GM12865 (cell line): ENCODE results near the gene MEOX1.

Source experiments
- DNase-seq: peaks from one replicate; pipeline ENCODE4 v3.0.0; 2010; ENCODE audit warnings: low read depth
- H3K4me3 ChIP-seq: 2 replicates; pipeline ENCODE4 v1.5.1; 2011; ENCODE audit warnings: mild to moderate bottlenecking, low read depth, low read length, control low read depth
- CTCF ChIP-seq: IDR thresholded peaks from 2 replicates; pipeline ENCODE4 v1.5.1; 2011; ENCODE audit warnings: low read length, control low read depth, low read depth, inconsistent platforms; ENCODE audit not compliant: insufficient read depth; ENCODE audit errors: missing control alignments

Gene MEOX1

GRCh38 chr17:43598357-43599045 lies 63.2 kb downstream of the MEOX1 start:
- TF ChIP-seq CTCF: no peak
- DNase-seq: no peak
- no peak overlapping the region for H3K4me3 ChIP-seq

- DNase-seq: no peak
- no peak overlapping the region for H3K4me3 ChIP-seq
- no peak for TF ChIP-seq CTCF
Observed at GRCh38 chr17:43597624-43598356, 63.9 kb downstream of the MEOX1 start.

GRCh38 chr17:43595466-43595865 lies 66.3 kb downstream of the MEOX1 start:
- no peak overlapping the region for H3K4me3 ChIP-seq
- TF ChIP-seq CTCF: no peak
- DNase-seq: no peak

GRCh38 chr17:43591779-43592562 lies 69.8 kb downstream of the MEOX1 start:
- no peak for TF ChIP-seq CTCF
- H3K4me3 ChIP-seq: no peak overlapping the region
- DNase-seq: peak; percentile 20

- TF ChIP-seq CTCF: no peak
- no peak for DNase-seq
- H3K4me3 ChIP-seq: no peak overlapping the region
Observed at GRCh38 chr17:43591001-43591400, 70.7 kb downstream of the MEOX1 start.
